Erythroblast (primary cell): ENCODE results near the gene DAPL1.

Experiments
- GATA1 ChIP-seq: IDR thresholded peaks from 2 replicates; pipeline ENCODE4 v1.6.1; 2011; ENCODE audit warnings: low read depth, mild to moderate bottlenecking, control low read depth, low read length, moderate library complexity
- POLR2A ChIP-seq: IDR thresholded peaks from 2 replicates; pipeline ENCODE4 v1.6.1; 2011; ENCODE audit warnings: mild to moderate bottlenecking, low read length

DNA sequence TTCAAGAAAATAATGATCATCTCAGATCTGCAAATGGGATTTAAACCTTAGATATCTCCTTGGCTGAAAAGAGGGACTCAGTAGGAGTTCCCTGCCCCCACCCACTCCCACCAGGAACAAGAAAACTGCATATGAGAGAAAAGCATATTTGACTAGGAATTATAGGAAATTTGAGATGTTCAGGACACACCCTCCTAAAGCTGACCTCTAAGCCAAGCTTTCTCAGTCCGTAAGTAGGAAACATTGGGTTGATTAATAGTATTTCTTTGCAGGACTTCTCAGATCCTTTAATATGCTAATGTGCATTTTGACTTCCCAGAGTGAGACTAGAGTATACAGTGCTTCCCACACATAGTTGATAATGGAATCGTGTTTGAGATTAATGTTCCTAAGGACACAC, 47.8 kb upstream of the DAPL1 start:
- TF ChIP-seq POLR2A (no peak), GATA1 (no peak)
